HG03575 (cell line): ENCODE results near the gene MAT2B.
"Not testable (repeated sequence)": the region's sequence is repeated elsewhere in the genome, so short reads cannot be mapped to it uniquely, and the experiment has no call there.

Experiments
- ATAC-seq: cut with Tn5 transposase; IDR thresholded peaks from one replicate; pipeline ENCODE4 v1.9.1; 2021; ENCODE audit not compliant: unreplicated experiment, insufficient number of reproducible peaks, low FRiP score; ENCODE audit errors: extremely low read depth

Gene MAT2B

GRCh38 chr5:163502521-163502920 is 2.9 kb upstream of the MAT2B start:
- no peak for ATAC-seq

GRCh38 chr5:163503106-163504078 is 2.0 kb upstream of the MAT2B start:
- ATAC-seq: no peak

- no peak for ATAC-seq
Measured at GRCh38 chr5:163504079-163504931, 1.1 kb upstream of the MAT2B start.

GRCh38 chr5:163505049-163505367 is 411 bp upstream of the MAT2B start:
- no peak for ATAC-seq

GRCh38 chr5:163506095-163506457 is 657 bp downstream of the MAT2B start:
- peak; percentile 19 for ATAC-seq

GRCh38 chr5:163506726-163507125 is 1.3 kb downstream of the MAT2B start:
- no peak for ATAC-seq

- ATAC-seq: no peak
Measured at GRCh38 chr5:163508753-163509152, 3.3 kb downstream of the MAT2B start.

GRCh38 chr5:163509291-163509951 is 4.0 kb downstream of the MAT2B start:
- no peak for ATAC-seq

- no peak for ATAC-seq
Measured at GRCh38 chr5:163512526-163512925, 7.1 kb downstream of the MAT2B start.

GRCh38 chr5:163525096-163525495 is 19.7 kb downstream of the MAT2B start:
- ATAC-seq: no peak

GRCh38 chr5:163529698-163530097 is 24.3 kb downstream of the MAT2B start:
- ATAC-seq: no peak

GRCh38 chr5:163531272-163531671 is 25.9 kb downstream of the MAT2B start:
- no peak for ATAC-seq

GRCh38 chr5:163532171-163533084 is 27.0 kb downstream of the MAT2B start:
- no peak for ATAC-seq

- no peak for ATAC-seq
Measured at GRCh38 chr5:163533223-163533622, 27.8 kb downstream of the MAT2B start.

- no peak for ATAC-seq
Measured at GRCh38 chr5:163534492-163535094, 29.2 kb downstream of the MAT2B start.

- ATAC-seq: no peak
Measured at GRCh38 chr5:163535290-163535689, 29.9 kb downstream of the MAT2B start.

GRCh38 chr5:163536442-163536841 is 31.0 kb downstream of the MAT2B start:
- ATAC-seq: not testable (repeated sequence)

- no peak for ATAC-seq
Measured at GRCh38 chr5:163540696-163541095, 35.3 kb downstream of the MAT2B start.
